GM18867 (cell line): ENCODE data around the gene PWWP2B.
"Not testable (repeated sequence)": the region's sequence is repeated elsewhere in the genome, so short reads cannot be mapped to it uniquely, and the experiment has no call there.

Source experiments
- ATAC-seq: cut with Tn5 transposase; IDR thresholded peaks from one replicate; pipeline ENCODE4 v1.9.1; 2021; ENCODE audit warnings: mild to moderate bottlenecking, moderate library complexity; ENCODE audit not compliant: unreplicated experiment

PWWP2B gene

DNA sequence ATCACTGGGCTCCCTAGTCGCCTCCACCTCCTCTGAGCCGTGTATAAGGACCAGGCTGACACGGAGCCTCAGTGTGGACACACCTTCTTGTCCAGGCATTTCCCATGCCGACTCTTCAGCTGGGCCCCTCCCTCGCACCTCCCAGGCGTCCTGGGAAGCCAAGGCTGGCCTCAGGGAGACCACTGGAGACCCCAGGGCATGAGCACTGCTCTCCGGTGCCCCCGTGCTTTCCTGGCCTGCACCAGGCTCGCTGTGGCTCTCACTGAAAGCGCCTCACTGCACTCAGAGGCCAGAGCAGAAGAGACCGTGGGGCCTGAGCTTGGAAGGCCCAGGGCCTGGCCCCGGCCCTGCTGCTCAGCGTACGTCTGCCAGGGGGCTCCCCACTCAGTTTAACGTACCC, 33.6 kb upstream of the PWWP2B start:
- no peak for ATAC-seq

DNA sequence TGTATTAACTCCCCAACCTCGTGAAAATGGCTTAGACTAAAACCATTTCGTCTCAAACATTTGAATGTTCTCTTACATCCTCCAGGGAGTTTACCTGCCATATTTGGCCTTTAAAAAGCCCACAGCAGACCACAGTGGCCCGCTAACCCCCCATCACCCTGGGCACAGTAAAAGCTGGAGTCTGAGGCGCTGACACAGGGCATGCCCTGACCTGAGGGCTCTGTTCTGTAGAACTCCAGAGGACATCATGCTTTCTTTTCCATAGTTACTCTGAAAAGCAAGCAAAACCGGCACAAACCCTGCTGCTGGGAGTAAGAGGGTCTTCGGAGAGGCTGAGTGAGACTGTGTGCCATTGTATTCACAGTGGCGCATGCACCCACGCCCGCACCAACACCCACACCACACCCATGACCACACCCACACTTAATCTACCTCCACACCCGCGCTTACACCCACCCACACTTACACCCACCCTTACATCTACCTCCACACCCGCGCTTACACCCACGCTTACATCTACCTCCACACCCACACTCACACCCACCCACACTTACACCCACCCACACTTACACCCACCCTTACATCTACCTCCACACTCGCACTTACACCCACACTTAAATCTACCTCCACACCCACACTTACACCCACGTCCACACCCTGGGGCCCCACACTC, 32.9 kb upstream of the PWWP2B start:
- ATAC-seq, result no peak

DNA sequence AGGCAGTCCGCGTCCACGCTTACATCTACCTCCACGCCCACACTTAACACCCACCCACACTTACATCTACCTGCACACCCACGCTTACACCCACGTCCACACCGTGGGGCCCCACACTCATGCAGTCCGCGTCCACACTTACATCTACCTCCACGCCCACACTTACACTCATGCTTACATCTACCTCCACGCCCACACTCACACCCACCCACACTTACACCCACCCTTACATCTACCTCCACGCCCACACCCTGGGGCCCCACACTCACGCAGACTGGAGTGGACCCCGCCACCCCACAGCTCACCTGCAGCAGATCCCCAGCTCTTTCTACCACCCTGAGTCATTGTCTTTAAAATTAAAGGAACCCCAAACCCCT, 32.4 kb upstream of the PWWP2B start:
- no peak for ATAC-seq

DNA sequence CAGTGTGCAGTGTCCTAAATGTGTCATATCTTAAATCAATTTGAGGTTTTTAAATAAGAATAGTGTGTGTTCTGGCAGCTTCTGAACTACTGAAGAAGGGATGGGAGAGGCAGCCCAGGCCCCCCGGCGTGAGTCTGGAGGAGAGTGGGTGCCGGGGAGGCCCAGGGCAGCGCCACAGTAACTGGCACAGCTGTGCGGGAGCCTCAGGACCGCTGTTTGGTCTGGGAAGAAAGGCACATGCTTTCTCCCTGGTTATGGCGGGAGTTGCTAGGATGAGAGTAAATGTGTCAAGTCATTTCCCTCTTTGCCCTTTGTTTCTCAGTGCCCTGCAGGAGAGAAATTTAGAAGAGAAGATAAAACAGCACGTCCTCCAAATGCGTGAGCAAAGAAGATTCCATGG, 31.9 kb upstream of the PWWP2B start:
- no peak for ATAC-seq

DNA sequence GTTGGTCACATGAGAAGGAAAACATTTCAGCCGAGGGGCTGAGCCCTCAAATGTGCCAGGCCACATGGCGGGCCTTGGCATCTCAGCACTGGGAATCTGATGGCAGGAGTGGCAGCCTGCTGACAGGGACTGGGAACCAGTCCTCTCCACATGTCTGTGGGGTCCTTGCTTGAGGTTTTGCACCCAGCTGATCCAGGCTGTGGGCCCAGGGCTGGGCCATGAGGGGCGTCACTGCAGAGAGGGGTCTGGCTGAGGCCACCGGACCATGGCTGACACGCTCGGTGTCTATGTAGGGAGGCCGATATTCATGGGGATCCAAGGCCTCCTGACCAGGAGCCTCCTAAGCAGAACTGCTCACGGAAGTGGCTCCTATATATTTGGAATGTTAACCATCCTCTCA, 31.0 kb upstream of the PWWP2B start:
- no peak for ATAC-seq

DNA sequence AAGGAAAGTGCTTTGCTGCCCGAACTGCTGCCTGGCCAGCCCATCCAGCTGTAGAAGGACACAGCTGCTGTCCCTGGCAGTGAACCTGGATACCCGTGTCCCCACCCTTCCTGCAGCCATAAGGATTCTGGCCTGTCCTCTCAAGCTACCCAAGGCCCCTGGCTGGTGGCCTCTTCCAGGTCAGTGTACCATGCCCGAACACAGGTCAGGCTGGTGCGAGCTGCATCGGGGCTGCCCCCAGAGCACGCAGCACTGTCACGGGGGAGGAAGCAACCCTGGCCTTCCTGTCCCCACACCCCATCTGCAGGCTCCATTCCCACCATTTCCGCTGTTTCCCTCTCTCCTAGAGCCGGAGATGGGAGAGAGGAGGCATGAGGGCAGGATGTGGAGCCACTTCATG, 30.5 kb upstream of the PWWP2B start:
- no peak for ATAC-seq

DNA sequence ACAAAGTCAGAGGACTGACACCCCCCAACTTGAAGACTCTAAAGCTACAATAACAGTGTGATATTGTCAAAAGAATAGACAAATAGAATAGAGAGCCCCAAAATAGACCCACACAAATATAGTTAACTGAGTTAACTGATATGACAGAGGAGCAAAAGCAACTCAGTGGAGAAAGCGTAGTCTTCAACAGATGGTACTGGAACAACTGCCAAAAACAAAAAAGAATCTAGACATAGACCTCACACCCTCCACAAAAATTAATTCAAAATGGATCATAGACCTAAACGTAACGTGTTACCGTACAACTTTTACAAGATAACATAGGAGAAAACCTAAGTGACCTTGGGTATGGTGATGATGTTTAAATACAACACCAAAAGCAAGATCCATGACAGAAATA, 28.6 kb upstream of the PWWP2B start:
- ATAC-seq, result no peak

DNA sequence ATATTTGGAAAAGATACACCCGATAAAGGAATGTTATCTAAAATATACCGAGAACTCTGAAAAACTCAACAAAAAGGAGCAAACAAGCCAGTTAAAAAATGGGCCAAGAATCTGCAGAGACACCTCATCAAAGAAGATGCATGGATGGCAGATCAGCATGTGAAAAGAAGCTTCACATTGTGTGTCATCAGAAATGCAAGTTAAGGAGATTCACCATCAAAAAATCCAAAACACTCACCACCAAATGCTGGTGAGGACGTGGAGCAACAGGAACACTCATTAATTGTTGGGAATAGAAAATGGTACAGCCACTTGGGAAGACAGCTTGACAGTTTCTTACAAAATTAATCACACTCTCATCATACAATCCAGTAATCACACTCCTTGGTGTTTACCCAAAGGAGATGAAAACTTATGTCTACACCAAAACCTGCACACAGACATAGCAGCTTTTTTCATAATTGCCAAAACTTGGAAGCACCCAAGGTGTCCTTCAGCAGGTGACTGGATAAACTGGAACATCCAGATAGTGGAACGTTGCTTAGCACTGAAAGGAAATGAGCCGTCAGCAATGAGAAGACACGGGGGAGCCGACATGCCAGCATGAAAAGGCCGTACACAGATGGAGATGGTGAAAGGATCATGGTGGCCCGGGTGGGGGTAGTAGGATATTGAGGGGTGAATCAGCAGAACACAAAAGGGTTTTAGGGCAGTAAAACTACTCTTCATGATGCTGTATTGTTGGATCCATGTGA, 27.9 kb upstream of the PWWP2B start:
- ATAC-seq, result no peak

DNA sequence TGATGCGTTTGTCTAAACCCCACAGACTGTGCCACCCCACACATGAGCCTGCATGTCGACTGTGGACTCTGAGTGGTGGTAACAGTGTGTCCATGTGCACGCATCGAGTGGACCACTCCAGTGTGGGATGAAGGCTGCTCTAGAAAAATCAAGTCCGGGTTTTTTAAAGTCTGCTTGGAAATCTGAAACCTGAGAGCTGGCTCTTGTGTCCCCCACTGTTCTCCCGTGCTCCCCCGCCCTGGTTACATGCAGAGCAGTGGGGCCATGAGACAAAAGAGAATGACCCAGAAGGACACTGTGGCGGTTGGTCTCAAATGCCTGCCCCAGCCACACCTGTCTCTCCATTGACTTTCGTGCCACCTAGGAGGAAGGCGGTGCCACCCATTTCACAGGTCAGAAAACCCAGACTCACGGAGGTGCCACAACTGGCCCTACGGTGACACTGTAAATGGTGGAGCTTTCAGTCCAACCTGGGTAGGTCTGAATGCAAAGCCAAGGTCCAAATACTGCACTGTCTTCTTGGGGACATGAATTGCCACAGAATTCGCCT, 27.3 kb upstream of the PWWP2B start:
- no peak for ATAC-seq

DNA sequence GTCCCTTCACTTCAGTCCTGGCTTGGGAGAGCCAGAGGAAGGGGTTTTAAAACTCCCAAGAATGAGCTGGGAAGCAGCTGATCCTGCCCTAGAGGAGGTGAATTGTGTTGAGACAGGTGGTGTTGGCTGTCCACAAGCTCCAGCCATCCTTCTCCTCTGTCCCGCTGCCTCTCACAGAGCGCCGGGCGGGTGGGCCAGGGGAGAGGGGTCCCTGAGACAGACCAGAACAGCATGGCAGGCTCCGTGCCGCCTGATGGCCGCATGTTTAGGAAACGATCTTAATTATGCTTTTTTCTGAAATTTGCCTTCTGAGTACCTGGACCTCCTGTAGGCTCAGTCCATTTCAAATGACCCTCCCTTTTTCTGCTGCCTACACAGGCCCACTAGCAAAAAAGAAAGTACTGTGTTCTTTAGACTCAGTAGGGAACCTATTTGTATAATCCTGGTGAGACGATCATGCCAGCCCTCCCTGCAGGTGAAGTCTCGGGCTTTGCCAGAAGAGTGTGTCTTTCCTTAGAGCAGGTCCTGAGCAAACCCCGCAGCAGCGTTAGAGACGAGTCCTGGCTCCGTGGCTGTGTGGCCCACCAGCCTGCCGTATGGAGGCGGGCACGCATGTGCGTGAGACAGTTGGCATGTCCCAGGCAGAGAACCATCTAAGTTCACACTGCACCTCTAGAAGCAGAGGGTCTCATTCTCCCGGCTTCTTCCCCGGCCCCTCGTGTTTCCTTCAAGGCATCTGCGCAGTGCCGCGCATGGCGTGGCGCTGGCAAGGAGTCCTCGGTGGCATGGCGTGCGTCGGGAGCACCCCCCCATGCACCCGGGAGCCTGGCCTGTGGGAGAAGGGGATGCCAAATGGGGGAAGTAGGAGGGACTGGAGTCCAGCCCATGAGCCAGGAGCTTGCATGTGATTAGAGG, 26.3 kb upstream of the PWWP2B start:
- ATAC-seq, result no peak

DNA sequence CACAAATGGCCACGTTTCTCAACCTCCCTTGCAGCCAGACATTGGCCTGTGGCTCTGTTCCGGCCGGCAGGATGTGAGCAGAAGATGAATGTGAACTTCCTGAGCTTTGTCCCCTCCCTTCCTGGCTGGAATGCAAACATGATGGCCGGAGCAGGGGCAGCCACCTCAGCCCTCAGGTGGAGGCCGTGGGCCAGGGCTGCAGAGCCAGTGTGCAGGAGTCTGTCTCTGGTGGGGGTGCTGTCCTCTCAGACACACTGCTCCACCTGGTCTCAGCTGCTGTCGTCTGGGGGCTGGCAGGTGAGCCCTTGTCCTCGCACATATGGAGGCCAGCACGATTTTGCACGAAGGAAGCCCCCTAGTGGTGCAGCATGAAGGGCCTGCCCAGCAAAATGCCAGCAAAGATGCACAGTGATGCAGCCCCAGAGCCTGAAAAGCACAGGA, 25.3 kb upstream of the PWWP2B start:
- no peak for ATAC-seq

DNA sequence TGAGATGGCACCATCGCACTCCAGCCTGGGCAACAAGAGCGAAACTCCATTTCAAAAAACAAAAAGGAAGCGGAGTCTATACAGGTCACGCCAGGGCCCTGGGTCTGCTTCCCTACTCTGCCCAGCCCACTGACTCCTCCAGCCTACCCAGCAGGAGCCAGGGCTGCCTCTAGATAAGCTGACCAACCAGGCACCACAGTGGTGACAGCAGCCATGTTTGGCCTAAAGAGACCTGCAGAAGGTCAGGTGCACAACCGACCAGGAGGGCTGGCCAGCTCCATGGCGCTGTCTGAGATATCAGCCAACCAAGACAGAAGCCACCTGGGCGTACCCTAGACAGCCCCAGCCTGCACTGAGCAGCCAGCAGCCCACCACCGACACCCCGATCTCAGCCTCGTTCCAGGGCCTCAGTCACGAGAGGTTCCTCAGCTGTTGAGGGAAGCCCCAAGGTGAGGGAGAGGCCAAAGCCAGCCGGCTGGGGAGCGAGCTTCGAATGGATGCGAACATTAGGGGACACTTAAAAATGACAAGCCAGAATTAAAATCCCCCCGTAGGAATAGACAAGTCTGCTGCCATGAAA, 24.4 kb upstream of the PWWP2B start:
- ATAC-seq, result no peak

DNA sequence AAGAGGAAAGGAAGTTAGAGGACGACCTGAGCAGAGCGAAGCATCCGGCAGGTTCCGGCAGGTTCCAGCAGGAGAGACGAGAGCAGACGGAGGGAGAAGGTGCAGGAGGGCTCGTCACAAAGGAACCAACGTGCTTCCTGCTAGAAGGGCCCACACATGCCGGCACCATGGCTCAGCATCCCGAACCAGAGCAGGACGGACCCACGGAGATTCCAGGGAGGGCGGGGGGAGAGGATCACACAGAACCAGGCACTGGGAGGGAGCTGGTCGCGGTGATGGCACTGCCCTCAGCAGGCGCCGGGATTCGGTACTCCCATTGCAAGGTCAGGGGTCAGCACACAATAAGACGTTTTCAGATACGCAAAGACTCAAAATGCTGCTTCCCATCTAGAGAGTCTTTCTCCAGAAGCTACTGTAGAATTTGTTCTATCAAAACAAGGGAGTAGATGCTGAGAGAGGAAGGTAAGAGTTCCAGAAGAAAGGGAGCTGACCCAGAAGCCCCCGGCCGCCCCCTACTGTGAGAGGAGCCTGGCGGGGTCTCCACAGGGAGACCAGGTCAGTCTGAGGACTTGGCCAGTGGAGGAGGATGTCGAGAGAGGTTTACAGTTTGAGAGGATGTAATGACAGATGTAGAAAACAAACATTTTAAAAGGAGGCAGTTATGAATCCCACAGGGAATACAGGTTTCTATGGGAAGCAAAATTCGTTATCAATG, 23.6 kb upstream of the PWWP2B start:
- no peak for ATAC-seq

DNA sequence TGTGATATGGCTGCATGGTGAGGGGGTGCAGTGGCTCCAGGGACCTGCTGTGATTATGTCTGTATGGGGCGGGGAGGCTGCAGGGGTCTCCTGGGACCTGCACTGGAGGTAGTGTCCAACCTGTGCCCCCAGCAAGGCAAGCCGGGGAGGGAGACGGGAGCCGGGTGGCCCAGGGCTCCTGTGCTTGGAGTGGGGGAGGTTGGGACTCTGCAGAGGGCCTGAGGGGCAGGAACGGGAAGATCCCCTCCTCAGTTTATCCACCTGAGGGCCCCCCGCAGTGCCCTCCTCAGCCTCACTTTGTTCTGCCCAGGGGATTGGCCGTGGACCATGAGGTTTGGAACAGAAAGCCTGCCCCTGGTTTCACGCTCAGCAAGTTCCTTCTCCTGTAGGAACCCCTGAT, 22.8 kb upstream of the PWWP2B start:
- no peak for ATAC-seq

DNA sequence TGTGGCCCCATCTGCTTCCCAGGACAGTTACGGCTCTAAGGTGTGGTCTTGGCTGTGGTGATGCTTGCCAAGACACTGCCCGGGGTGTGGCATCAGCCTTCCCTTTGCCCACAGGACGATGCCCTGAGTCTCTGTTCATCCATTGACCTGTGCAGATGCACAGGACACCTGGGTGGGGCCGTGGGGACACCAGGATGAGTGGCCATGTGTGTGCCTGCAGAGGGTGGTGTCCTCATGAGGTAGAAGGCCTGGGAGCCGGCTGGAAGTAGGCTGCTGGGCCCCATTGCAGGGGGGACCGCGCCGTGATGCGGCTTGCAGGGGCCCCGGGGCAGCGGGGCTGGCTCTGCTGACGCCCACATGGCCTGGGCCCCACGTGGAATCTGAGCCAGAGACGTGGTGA, 22.4 kb upstream of the PWWP2B start:
- no peak for ATAC-seq

DNA sequence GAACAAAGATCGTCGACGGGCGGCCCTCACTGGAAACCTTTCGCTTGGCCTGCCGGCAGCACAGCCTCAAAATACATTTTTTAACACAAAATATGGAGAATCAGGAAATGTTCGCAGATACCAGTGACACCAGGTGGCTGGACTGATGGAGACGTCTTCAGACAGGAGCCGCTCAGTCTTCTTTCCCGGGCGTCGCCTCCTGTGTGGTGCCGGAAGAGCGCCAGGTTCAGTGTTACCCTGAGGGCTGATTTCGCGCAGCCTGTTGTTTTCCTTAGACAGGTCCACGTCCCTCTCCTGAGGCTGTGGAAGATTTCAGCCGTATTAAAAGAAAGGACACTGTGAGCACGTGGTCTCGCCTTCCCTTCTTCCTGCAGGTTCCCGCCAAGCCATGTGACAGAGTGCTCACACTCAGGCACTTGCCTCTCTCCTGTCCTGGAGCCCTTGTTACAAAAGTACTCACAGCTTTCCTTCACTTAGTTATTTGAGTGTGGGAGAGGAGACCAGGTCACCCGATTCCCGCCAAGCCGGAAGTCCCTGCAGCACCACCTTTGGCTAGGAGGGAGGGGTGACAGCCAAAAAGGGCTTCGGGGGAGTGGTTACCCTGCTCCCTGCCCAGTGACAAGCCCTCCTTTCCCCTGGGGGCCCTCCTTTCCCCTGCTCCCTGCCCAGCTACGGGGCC, 21.7 kb upstream of the PWWP2B start:
- no peak for ATAC-seq

DNA sequence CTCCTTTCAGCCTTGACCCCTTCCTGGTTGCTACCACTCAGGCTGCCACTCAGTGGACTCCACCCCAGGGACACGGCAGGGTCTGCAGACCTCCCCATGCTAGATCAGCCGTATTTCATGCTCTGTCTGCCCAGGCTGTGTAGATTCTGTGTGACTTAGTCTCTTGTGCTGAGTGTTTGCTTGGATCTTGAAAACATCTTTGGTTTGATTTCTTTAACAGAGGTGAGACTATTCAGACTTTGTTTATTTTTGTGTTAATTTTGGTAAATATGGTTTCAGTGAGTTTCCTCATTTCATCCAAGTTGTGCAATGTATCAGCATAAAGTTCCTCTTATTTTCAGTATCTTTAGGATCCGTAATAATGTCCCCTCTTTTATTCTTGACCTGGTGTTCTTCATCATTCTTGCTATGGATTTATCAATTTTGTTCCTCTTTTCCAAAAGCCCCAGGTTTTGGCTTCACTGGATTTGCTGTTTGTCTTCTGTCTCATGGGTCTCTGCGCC, 21.2 kb upstream of the PWWP2B start:
- ATAC-seq, result no peak

DNA sequence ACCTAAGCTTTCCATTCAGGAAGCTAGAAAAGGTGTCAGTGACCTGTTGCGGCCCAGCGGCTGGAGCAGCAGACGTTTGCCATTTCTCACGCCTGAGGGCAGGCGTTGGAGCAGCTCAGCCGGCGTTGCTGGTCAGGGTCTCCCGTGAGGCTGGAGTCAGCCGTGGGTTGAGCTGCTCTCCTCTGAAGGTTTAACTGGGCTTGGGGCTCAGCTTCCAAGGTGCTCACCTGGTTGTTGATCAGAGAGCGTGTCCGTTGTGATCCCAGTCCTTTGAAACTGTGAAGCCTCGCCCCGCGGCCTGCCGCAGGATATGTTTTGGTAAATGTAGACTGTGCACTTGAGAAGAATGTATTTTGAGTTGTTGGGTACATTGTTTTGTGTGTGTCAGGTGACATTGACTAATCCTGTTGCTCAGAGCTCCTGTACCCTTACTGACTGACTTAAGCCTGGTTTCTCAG, 20.6 kb upstream of the PWWP2B start:
- no peak for ATAC-seq

DNA sequence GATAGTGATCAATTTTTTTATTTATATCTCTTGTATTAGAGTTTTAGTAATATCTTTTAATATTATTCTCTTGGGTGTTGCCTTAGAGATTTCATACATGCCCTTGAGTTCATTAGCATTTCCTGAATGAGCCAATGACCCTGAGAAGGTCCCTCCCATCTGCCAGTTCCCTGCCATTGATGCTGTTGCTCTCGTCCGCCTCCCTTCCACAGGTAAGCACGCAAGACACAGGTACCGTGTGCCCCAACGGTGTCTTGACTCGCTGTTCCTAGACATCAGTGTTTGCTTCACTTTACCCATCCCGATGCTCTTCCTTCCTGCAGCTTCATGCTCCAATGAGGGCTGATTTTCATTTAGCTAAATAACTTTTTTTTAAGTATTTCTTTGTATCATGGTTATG, 19.7 kb upstream of the PWWP2B start:
- no peak for ATAC-seq

DNA sequence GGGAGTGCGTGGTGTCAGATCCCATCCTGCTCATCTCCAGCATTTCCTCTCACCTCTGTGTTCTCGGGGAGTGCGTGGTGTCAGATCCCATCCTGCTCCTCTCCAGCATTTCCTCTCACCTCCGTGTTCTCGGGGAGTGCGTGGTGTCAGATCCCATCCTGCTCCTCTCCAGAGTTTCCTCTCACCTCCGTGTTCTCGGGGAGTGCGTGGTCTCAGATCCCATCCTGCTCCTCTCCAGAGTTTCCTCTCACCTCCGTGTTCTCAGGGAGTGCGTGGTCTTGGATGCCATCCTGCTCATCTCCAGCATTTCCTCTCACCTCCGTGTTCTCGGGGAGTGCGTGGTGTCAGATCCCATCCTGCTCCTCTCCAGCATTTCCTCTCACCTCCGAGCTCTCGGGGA, 18.0 kb upstream of the PWWP2B start:
- not testable (repeated sequence) for ATAC-seq
